BLaER1 treated with 17β-estradiol and CSF1 and Interleukin-3, amounts not matched to agents 10 nM and 100 nM (cell line): ENCODE results near the gene LYZL6.
"Not testable (repeated sequence)": the region's sequence is repeated elsewhere in the genome, so short reads cannot be mapped to it uniquely, and the experiment has no call there.

Experiments
- H3K27ac ChIP-seq, 11 experiments: shearing (Covaris generic); formaldehyde crosslinking; 2 replicates each; pipeline ENCODE4 v1.8.1; 2022
- H3K27me3 ChIP-seq, 11 experiments: shearing (Covaris generic); formaldehyde crosslinking; 2 replicates each; pipeline ENCODE4 v1.8.1; 2022
- H3K36me3 ChIP-seq, 11 experiments: shearing (Covaris generic); formaldehyde crosslinking; 2 replicates each; pipeline ENCODE4 v1.8.1; 2022
- H3K4me1 ChIP-seq, 10 experiments: shearing (Covaris generic); formaldehyde crosslinking; 2 replicates each; pipeline ENCODE4 v1.8.1; 2022
- H3K4me2 ChIP-seq, 11 experiments: shearing (Covaris generic); formaldehyde crosslinking; 2 replicates each; pipeline ENCODE4 v1.8.1; 2022
- H3K4me3 ChIP-seq, 10 experiments: shearing (Covaris generic); formaldehyde crosslinking; 2 replicates each; pipeline ENCODE4 v1.8.1; 2022
- H3K9ac ChIP-seq, 11 experiments: shearing (Covaris generic); formaldehyde crosslinking; 2 replicates each; pipeline ENCODE4 v1.8.1; 2022
- H3K9me3 ChIP-seq, 11 experiments: shearing (Covaris generic); formaldehyde crosslinking; replicated peaks in 1 of 11; 2 replicates each; pipeline ENCODE4 v1.8.1; 2022
- H4K20me1 ChIP-seq, 11 experiments: shearing (Covaris generic); formaldehyde crosslinking; 2 replicates each; pipeline ENCODE4 v1.8.1; 2022
- Cebpa-rat ChIP-seq, 11 experiments: shearing (Covaris generic); IDR thresholded peaks; 2 replicates each; pipeline ENCODE4 v1.8.1; 2022

Gene LYZL6

GRCh38 chr17:35906191-35906925 lies 37.2 kb downstream of the LYZL6 start:
- H3K9ac ChIP-seq: no peak overlapping the region
- no peaks in the 10 kb centered on the region for H3K27me3 ChIP-seq
- no peaks in the 10 kb centered on the region for H3K36me3 ChIP-seq
- H3K4me1 ChIP-seq: no peaks in the 10 kb centered on the region
- no peaks in the 10 kb centered on the region for H4K20me1 ChIP-seq
- H3K27ac ChIP-seq: no peak overlapping the region
- H3K4me2 ChIP-seq: no peak overlapping the region
- H3K9me3 ChIP-seq: no peaks in the 10 kb centered on the region
- no peak overlapping the region for H3K4me3 ChIP-seq
- TF ChIP-seq Cebpa-rat (IDR thresholded peaks at IDR 0.05): no peak

- H3K4me1 ChIP-seq: peaks cover 7 to 28% (median 12%) of the 10 kb centered on the region in 10 experiments
- H3K36me3 ChIP-seq: no peaks in the 10 kb centered on the region
- H3K4me3 ChIP-seq: no peak overlapping the region
- H3K4me2 ChIP-seq: no peak overlapping the region
- H3K9ac ChIP-seq: no peak overlapping the region
- H3K27me3 ChIP-seq: no peaks in the 10 kb centered on the region
- TF ChIP-seq Cebpa-rat (IDR thresholded peaks at IDR 0.05): no peak
- H3K27ac ChIP-seq: no peak overlapping the region
- no peaks in the 10 kb centered on the region for H3K9me3 ChIP-seq
- no peaks in the 10 kb centered on the region for H4K20me1 ChIP-seq
Measured at GRCh38 chr17:35903451-35903850, 40.1 kb downstream of the LYZL6 start.

- no peak overlapping the region for H3K27ac ChIP-seq
- no peak overlapping the region for H3K4me3 ChIP-seq
- H3K36me3 ChIP-seq: no peaks in the 10 kb centered on the region
- H3K27me3 ChIP-seq: no peaks in the 10 kb centered on the region
- TF ChIP-seq Cebpa-rat (IDR thresholded peaks at IDR 0.05): no peak
- no peaks in the 10 kb centered on the region for H3K9me3 ChIP-seq
- no peaks in the 10 kb centered on the region for H4K20me1 ChIP-seq
- no peak overlapping the region for H3K9ac ChIP-seq
- H3K4me1 ChIP-seq: peaks cover 9 to 45% (median 23%) of the 10 kb centered on the region in 10 experiments
- H3K4me2 ChIP-seq: no peak overlapping the region
Measured at GRCh38 chr17:35901631-35902175, 41.8 kb downstream of the LYZL6 start.

GRCh38 chr17:35900708-35901480 lies 42.6 kb downstream of the LYZL6 start:
- Histone ChIP-seq H3K36me3 (no peaks in the 10 kb centered on the region), H3K4me1 (peaks cover 9 to 53% (median 31%) of the 10 kb centered on the region in 10 experiments), H3K27ac (no peak overlapping the region), H3K27me3 (no peaks in the 10 kb centered on the region), H3K9me3 (no peaks in the 10 kb centered on the region), H3K4me2 (peak overlapping the region in 2 of 11 experiments; percentile 66 to 82; a peak in 4 of 22 replicates), H3K9ac (no peak overlapping the region), H4K20me1 (no peaks in the 10 kb centered on the region), H3K4me3 (no peak overlapping the region)
- TF ChIP-seq Cebpa-rat (IDR thresholded peaks at IDR 0.05): no peak

GRCh38 chr17:35900280-35900679 lies 43.2 kb downstream of the LYZL6 start:
- Histone ChIP-seq H3K9me3 (no peaks in the 10 kb centered on the region), H3K27me3 (no peaks in the 10 kb centered on the region), H3K9ac (no peak overlapping the region), H3K27ac (no peak overlapping the region), H3K4me1 (peaks cover 9 to 59% (median 34%) of the 10 kb centered on the region in 10 experiments), H3K36me3 (no peaks in the 10 kb centered on the region), H3K4me3 (no peak overlapping the region), H3K4me2 (peak overlapping the region in 5 of 11 experiments; percentile 0 to 82 (median 16); a peak in 7 of 22 replicates), H4K20me1 (no peaks in the 10 kb centered on the region)
- TF ChIP-seq Cebpa-rat (IDR thresholded peaks at IDR 0.05): no peak

GRCh38 chr17:35898283-35899070 lies 45.0 kb downstream of the LYZL6 start:
- peak overlapping the region in 3 of 11 experiments; percentile 34 to 46 (median 37); a peak in 8 of 22 replicates for H3K9ac ChIP-seq
- peak overlapping the region; percentile 5 to 82 (median 53); a peak in 18 of 22 replicates for H3K4me2 ChIP-seq
- peaks cover 0 to 6% (median 0%) of the 10 kb centered on the region in 11 experiments; a peak in 2 of 22 replicates for H3K9me3 ChIP-seq
- H3K27me3 ChIP-seq: no peaks in the 10 kb centered on the region
- TF ChIP-seq Cebpa-rat (IDR thresholded peaks at IDR 0.05): peak in 2 of 11 experiments; percentile 16 to 28; a peak in 3 of 22 replicates
- H3K36me3 ChIP-seq: no peaks in the 10 kb centered on the region
- peak overlapping the region in 7 of 11 experiments; percentile 31 to 75 (median 57); a peak in 12 of 22 replicates for H3K27ac ChIP-seq
- H4K20me1 ChIP-seq: no peaks in the 10 kb centered on the region
- H3K4me1 ChIP-seq: peaks cover 9 to 69% (median 38%) of the 10 kb centered on the region in 10 experiments
- H3K4me3 ChIP-seq: peak overlapping the region in 1 of 10 experiments; percentile 21; a peak in 1 of 20 replicates

GRCh38 chr17:35897772-35898171 lies 45.7 kb downstream of the LYZL6 start:
- Histone ChIP-seq H3K4me2 (peak overlapping the region in 8 of 11 experiments; percentile 31 to 82 (median 60); a peak in 13 of 22 replicates), H3K4me1 (peaks cover 9 to 76% (median 42%) of the 10 kb centered on the region in 10 experiments), H3K4me3 (peak overlapping the region in 1 of 10 experiments; percentile 21; a peak in 1 of 20 replicates), H3K27ac (peak overlapping the region in 5 of 11 experiments; percentile 8 to 75 (median 46); a peak in 6 of 22 replicates), H3K9ac (peak overlapping the region in 1 of 11 experiments; percentile 37; a peak in 1 of 22 replicates)
- H4K20me1 ChIP-seq, H3K9me3 ChIP-seq, H3K27me3 ChIP-seq, H3K36me3 ChIP-seq: not testable (repeated sequence)
